ENCODE results near the gene PRR23B. TPM values are rescaled to one million over a fixed set of nuclear protein-coding genes. Genes with fewer than 3 reads are reported as not detected.

Gene PRR23B
- polyA plus RNA-seq, 1 of the 3 experiments (the other 2 are of a cell fraction), result not detected

DNA sequence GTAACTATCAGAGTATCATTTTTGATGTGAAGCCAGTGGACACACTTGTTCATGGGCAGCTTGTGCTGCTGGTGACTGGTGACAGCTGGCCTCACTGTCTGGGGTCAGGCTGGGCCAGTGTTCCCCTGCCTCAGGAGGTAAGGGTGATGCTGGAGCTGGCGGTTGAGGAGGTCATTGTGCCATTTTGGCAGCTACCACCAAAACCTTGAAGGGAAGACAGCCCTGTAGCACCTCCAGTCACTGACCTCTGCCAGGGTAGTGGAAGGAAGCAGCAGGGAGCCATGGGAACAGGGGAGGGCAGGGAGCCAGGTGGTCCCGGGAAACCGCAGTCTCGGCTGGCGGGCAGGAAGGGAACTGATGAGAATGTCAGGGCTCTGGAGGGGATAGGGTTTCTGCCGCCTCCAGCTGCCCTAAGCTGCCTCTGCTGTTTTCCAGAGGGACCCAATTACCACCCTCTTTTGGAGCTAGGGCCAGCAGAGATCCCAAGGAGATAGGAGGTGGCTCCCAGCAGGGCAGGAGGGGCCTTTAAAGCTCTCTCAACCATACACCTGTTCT lies 48.9 kb downstream of the PRR23B start:
- POLR2A ChIA-PET, result no interaction called here
- DNase-seq, result no peak
- Histone ChIP-seq H3K27me3 (ENCODE audit: insufficient read depth) (no peaks in the 10 kb centered on the region), H3K27ac (ENCODE audit: low read depth in 2 of 2, low read length in 1 of 2) (no peak overlapping the region), H3K79me2 (ENCODE audit: insufficient read depth) (no peaks in the 10 kb centered on the region), H3K9ac (no peak overlapping the region), H3K36me3 (replicated peaks in 1 of 2; ENCODE audit: control insufficient read depth in 1 of 2, insufficient read depth in 2 of 2, low read length in 1 of 2) (no peaks in the 10 kb centered on the region), H3K4me2 (no peak overlapping the region), H3K4me3 (ENCODE audit: low read depth in 2 of 2, low read length in 1 of 2) (no peak overlapping the region), H3K9me2 (no peaks in the 10 kb centered on the region), H3K9me3 (no peaks in the 10 kb centered on the region), H4K20me1 (ENCODE audit: insufficient read depth) (no peaks in the 10 kb centered on the region), H3F3A (replicated peaks; ENCODE audit: insufficient read depth) (no peaks in the 10 kb centered on the region), H2AFZ (ENCODE audit: low read depth) (no peak overlapping the region), H3K4me1 (ENCODE audit: control insufficient read depth in 1 of 2, insufficient read depth in 2 of 2, low read depth in 1 of 2, low read length in 1 of 2) (no peaks in the 10 kb centered on the region)
- 0% methylated on average over 1 of the region's 6 CpGs for WGBS (ENCODE audit: low lambda C conversion rate)
- TF ChIP-seq MAX (IDR thresholded peaks at IDR 0.05; ENCODE audit: low read depth), result no peak
- TF ChIP-seq CHD2 (IDR thresholded peaks at IDR 0.05; ENCODE audit: low read length, partially characterized antibody), result no peak
- no peak for TF ChIP-seq NRF1 (IDR thresholded peaks at IDR 0.05; ENCODE audit: low read depth, low read length)
- TF ChIP-seq MXI1 (IDR thresholded peaks at IDR 0.05; ENCODE audit: low read depth, low read length), result no peak
- CTCF ChIA-PET, result interaction anchor here (1.2 to 1.5 kb wide), 4 partner anchors 8 to 35 kb away, joined by 3 to 5 read pairs (median 4); no protein-coding TSS in a partner anchor

Other genes starting within 250 kb of the PRR23B start
- 6.8 and 6.9 TPM in 2 replicates for gene PIK3CB, start 186.0 kb downstream of the PRR23B start, polyA plus RNA-seq (2012; rRNA removed)
- not detected in 2 replicates for gene FOXL2, start 73.8 kb downstream of the PRR23B start, polyA plus RNA-seq (2012; rRNA removed)
- gene FOXL2NB, start 73.7 kb downstream of the PRR23B start, polyA plus RNA-seq (2012; rRNA removed), result not detected in 2 replicates
- gene PRR23A, start 14.7 kb downstream of the PRR23B start, polyA plus RNA-seq (2012; rRNA removed), result not detected in 2 replicates
- not detected in 2 replicates for gene PRR23C, start 24.0 kb upstream of the PRR23B start, polyA plus RNA-seq (2012; rRNA removed)